Heart left ventricle (tissue), 16 donors: Measurements from ENCODE around the gene DAW1. TPM values are rescaled to one million over a fixed set of nuclear protein-coding genes. Genes with fewer than 3 reads are reported as not detected.

Source experiments
- ATAC-seq, 4 donors: fragments of 200-7000 bp; cut with Tn5 transposase; one replicate each; pipeline ENCODE4 v1.9.1; 2020 to 2022; ENCODE audit warnings: moderate library complexity in 4 of 4, mild to moderate bottlenecking in 3 of 4, moderate number of reproducible peaks in 1 of 4
- DNase-seq, 5 donors: peaks; one replicate each; pipeline ENCODE4 v3.0.0-alpha.2; 2020
- H3K27ac ChIP-seq, 12 donors: fragments of 200-600 bp; sonication (generic) in 4 of 12; one replicate each; pipeline versions ENCODE4 v1.5.0 to v1.8.0; 2016 to 2022; ENCODE audit warnings: mild to moderate bottlenecking in 2 of 12
- H3K27me3 ChIP-seq, 9 donors: fragments of 200-600 bp; sonication (generic) in 2 of 9; one replicate each; pipeline versions ENCODE4 v1.5.1 to v1.8.0; 2016 to 2022; ENCODE audit warnings: mild to moderate bottlenecking in 3 of 9
- H3K36me3 ChIP-seq, 9 donors: fragments of 200-600 bp; sonication (generic) in 2 of 9; one replicate each; pipeline versions ENCODE4 v1.5.0 to v1.8.0; 2018 to 2022; ENCODE audit warnings: mild to moderate bottlenecking in 2 of 9
- H3K4me1 ChIP-seq, 12 donors: fragments of 200-600 bp; sonication (generic) in 4 of 12; one replicate each; pipeline versions ENCODE4 v1.5.0 to v1.8.0; 2016 to 2022; ENCODE audit warnings: mild to moderate bottlenecking in 3 of 12
- H3K4me3 ChIP-seq, 12 donors: fragments of 200-600 bp; sonication (generic) in 4 of 12; one replicate each; pipeline versions ENCODE4 v1.5.0 to v1.8.0; 2017 to 2022; ENCODE audit warnings: mild to moderate bottlenecking in 9 of 12, moderate library complexity in 4 of 12
- H3K9me3 ChIP-seq, 12 donors: fragments of 200-600 bp; sonication (generic) in 4 of 12; one replicate each; pipeline versions ENCODE4 v1.5.0 to v1.8.0; 2016 to 2022; ENCODE audit warnings: mild to moderate bottlenecking in 1 of 12
- POLR2A ChIP-seq, 2 donors: fragments of 450-650 bp; IDR thresholded peaks; one replicate each; pipeline ENCODE4 v1.6.1; 2017; ENCODE audit warnings: antibody characterized with exemption in 2 of 2, mild to moderate bottlenecking in 2 of 2, moderate library complexity in 2 of 2
- WGBS, 4 donors: extraction: QIAGEN DNeasy Blood & Tissue Kit in 2 of 4; methylation state at CpG; one replicate each; pipeline versions ENCODE4 v1.1.5 to v1.1.7; 2013 to 2018; 5-methylcytosine and 5-hydroxymethylcytosine counted together
- intact Hi-C, 10 donors: fragments of 100-400 bp; cut with DNase I; formaldehyde crosslinking; loops; one replicate each; pipeline versions ENCODE4 v1.11.1 to v1.14.2; 2022
- polyA plus RNA-seq, 2 donors: library from polyadenylated mRNA; stranded (reverse); fragments of 200-250 nt; gene quantifications; one replicate each; pipeline ENCODE4 v1.2.3, GENCODE V29; 2013
- total RNA-seq, 9 donors: library from RNA; depleted of rRNA in 2 of 9; stranded (reverse); fragments of >200 nt in 2 of 9; fragmentation: NEBNext Ultra II Directional in 3 of 9; extraction: Animal tissue kit (Norgen Biotek cat#: 25700) in 3 of 9; gene quantifications; one replicate each; pipeline versions ENCODE4 v1.1.0 to v1.2.4, GENCODE V29; 2016 to 2023
- TF ChIP-seq, protein P1 (sequence below), 12 donors: fragments of 200-600 bp; sonication (generic) in 4 of 12; IDR thresholded peaks; one replicate each; pipeline versions ENCODE4 v1.5.0 to v1.8.0; 2018 to 2022; ENCODE audit warnings: antibody characterized with exemption in 12 of 12, mild to moderate bottlenecking in 5 of 12
- donor health status: ischemic (EF 13 %, LVEDD 7.1; RV severe dilation, severe dysfunction).
- donor health status: healthy with polysubstance abuse.
- donor health status: DM: no; HTN: yes; CAD: no.
- donor health status: DM: no; HTN: no; CAD: no.
- donor health status: ischemic (EF 25% LVEDD 6.9; RV normal size, moderate dysfunction).
- donor health status: ischemic (EF 25% LVEDD 5.7; RV mildly dilated, moderate dysfunction).
- donor health status: healthy.
- donor health status: DM: yes; HTN: yes; CAD: no.
- donor health status: ischemic (EF 35%, LVEDD 5.7; RV mildly dilated, moderate dysfunction).
- donor health status: nonischemic (EF 11% LVEDD 7.7; RV severe dilation, severe dysfunction).
- donor health status: DM: yes; HTN: yes; CAD: no.
- donor health status: PGD.
- donor health status: ischemic (EF 29% LVEDD 5.4; RV normal size, mild dysfunction).
- donor health status: nonischemic (EF 23%, LVEDD 6.1; RV moderate dilation, normal function).

Gene DAW1
- total and polyA plus RNA-seq, 11 donors = 0.20 to 1.3 (median 0.47) TPM; not detected in 6

DNA sequence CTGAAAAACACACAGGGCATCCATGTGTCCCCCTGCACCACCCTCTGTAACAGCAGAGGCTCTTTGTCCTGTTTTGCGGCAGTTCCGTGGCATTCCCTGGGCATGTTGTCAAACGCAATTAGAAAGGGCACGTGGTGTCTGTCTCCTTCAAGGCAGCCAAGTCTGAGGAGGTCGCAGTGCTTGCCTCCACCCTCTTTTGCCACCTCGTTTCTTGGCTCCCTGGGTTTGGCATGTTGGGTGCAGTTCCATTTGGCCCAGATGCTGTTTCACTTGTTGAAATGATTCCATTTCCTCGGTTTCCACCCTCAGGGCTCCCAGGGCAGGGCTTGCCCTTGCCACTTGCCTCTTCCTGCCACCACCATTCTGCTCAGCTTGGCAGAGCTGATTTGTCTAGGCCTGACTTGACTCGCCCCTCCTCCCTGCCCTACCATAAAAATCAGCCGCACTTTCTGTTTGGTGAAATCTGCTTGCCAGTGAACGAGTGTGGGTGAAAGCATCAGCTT, 45.4 kb upstream of the DAW1 start:
- intact Hi-C loops = no loop called here
- Histone ChIP-seq H3K27ac (no peak overlapping the region), H3K9me3 (no peaks in the 10 kb centered on the region), H3K4me3 (no peak overlapping the region), H3K27me3 (no peaks in the 10 kb centered on the region), H3K36me3 (no peaks in the 10 kb centered on the region), H3K4me1 (no peaks in the 10 kb centered on the region)
- no peak for ATAC-seq
- WGBS, 4 donors = 71 to 77% (median 73%) methylated on average over 10 of the region's 10 CpGs
- no peak for DNase-seq
- no peak for TF ChIP-seq POLR2A (IDR thresholded peaks at IDR 0.05)
- TF ChIP-seq, protein P1, sequence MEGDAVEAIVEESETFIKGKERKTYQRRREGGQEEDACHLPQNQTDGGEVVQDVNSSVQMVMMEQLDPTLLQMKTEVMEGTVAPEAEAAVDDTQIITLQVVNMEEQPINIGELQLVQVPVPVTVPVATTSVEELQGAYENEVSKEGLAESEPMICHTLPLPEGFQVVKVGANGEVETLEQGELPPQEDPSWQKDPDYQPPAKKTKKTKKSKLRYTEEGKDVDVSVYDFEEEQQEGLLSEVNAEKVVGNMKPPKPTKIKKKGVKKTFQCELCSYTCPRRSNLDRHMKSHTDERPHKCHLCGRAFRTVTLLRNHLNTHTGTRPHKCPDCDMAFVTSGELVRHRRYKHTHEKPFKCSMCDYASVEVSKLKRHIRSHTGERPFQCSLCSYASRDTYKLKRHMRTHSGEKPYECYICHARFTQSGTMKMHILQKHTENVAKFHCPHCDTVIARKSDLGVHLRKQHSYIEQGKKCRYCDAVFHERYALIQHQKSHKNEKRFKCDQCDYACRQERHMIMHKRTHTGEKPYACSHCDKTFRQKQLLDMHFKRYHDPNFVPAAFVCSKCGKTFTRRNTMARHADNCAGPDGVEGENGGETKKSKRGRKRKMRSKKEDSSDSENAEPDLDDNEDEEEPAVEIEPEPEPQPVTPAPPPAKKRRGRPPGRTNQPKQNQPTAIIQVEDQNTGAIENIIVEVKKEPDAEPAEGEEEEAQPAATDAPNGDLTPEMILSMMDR (IDR thresholded peaks at IDR 0.05) = no peak

DNA sequence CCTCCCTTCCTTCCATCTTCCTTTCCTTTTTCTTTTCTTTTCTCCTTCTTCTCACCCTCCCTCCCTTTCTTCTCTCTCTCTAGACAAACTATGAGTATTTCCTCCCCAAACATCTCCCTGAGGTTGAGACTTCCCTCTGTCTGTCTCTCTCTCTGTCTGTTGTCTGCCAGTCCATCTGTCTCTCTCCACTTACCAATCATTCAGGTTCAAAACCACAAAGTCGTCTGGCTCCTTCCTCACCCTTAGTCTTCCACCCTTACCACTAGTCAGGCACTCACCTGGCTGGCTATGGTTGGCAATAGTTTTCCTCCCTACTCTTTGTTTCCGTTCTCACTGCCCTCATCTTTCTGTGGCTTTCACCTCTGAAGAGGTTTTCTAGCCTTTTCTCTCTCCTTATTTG, 44.9 kb upstream of the DAW1 start:
- no peak for ATAC-seq
- no peak overlapping the region for H3K4me3 ChIP-seq
- TF ChIP-seq, protein P1 (IDR thresholded peaks at IDR 0.05) = no peak
- no peak for TF ChIP-seq POLR2A (IDR thresholded peaks at IDR 0.05)
- WGBS, 4 donors = 24 to 28% (median 26%) methylated on average over 2 of the region's 2 CpGs
- no peaks in the 10 kb centered on the region for H3K4me1 ChIP-seq
- H3K27ac ChIP-seq = no peak overlapping the region
- no peaks in the 10 kb centered on the region for H3K9me3 ChIP-seq
- H3K27me3 ChIP-seq = no peaks in the 10 kb centered on the region
- H3K36me3 ChIP-seq = no peaks in the 10 kb centered on the region
- DNase-seq = no peak
- intact Hi-C loops = no loop called here

DNA sequence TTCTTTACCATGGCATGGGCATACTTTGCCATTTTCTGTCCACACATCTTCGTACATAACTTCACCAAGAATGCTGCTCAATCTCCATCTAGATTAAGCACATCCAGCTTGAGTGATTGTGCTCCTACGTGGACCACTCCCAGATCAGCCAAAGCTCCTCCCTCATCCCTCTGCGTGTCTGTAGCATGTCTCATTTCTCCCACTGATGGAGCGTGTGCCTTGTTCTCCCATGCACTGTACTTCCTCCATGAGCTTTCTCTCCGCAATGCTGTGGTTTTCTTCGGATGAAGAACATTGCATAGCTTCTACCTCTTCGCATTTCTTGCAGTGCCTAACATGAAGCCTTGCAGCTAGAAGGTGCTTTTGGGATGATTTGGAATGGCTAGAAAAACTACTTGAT, 44.3 kb upstream of the DAW1 start:
- no peak for ATAC-seq
- no peaks in the 10 kb centered on the region for H3K27me3 ChIP-seq
- H3K4me1 ChIP-seq = no peaks in the 10 kb centered on the region
- H3K9me3 ChIP-seq = no peaks in the 10 kb centered on the region
- no peaks in the 10 kb centered on the region for H3K36me3 ChIP-seq
- H3K4me3 ChIP-seq = no peak overlapping the region
- 79 to 85% (median 83%) methylated on average over 7 of the region's 7 CpGs for WGBS, 4 donors
- H3K27ac ChIP-seq = no peak overlapping the region
- TF ChIP-seq, protein P1 (IDR thresholded peaks at IDR 0.05) = no peak
- no peak for TF ChIP-seq POLR2A (IDR thresholded peaks at IDR 0.05)
- intact Hi-C loops = no loop called here
- DNase-seq = no peak

DNA sequence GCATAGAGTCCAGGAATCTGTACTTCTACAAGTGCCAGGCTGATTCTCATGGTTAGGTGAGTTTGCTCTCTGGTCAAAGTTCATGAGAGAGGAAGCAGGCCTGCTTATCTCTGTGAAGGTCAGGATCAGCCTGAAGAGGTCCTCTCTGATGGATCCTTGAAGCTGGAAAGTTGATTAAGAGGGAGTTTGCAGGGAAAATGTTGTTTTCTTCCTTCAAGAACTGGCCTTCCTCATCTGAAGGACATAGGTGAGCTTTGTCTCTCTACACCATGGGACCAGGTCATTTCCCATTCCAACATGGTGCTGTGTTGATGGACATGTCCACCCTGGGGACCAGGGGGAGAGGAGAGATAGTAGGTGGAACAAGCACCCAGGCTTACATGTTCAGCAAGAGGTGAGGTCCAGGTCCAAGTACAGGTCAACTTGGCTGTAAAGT, 42.9 kb upstream of the DAW1 start:
- intact Hi-C loops = no loop called here
- Histone ChIP-seq H3K27ac (no peak overlapping the region), H3K27me3 (no peaks in the 10 kb centered on the region), H3K4me3 (no peak overlapping the region), H3K9me3 (no peaks in the 10 kb centered on the region), H3K36me3 (no peaks in the 10 kb centered on the region), H3K4me1 (no peaks in the 10 kb centered on the region)
- no peak for DNase-seq
- no peak for ATAC-seq
- TF ChIP-seq, protein P1 (IDR thresholded peaks at IDR 0.05) = no peak
- no peak for TF ChIP-seq POLR2A (IDR thresholded peaks at IDR 0.05)
